DOHH2 (cell line): ENCODE measurements around the gene ASTN1.

ENCODE experiments used
- H3F3A ChIP-seq: fragments of 200-600 bp; sonication (generic), shearing (Covaris generic); 2 replicates; pipeline ENCODE4 v1.6.0; 2016; ENCODE audit warnings: antibody characterized with exemption, mild to moderate bottlenecking; ENCODE audit not compliant: control insufficient read depth, insufficient read depth
- H3K27ac ChIP-seq: fragments of 200-600 bp; sonication (generic); 2 replicates; pipeline ENCODE4 v1.5.1; 2014; ENCODE audit warnings: low read depth, mild to moderate bottlenecking, low read length, moderate library complexity
- H3K27me3 ChIP-seq: fragments of 200-600 bp; sonication (generic); 2 replicates; pipeline ENCODE4 v1.6.1; 2014; ENCODE audit warnings: mild to moderate bottlenecking, low read length, mixed read lengths; ENCODE audit not compliant: control insufficient read depth
- H3K36me3 ChIP-seq: fragments of 200-600 bp; sonication (generic); 2 replicates; pipeline ENCODE4 v1.6.1; 2014; ENCODE audit warnings: mild to moderate bottlenecking, low read length, moderate library complexity, mixed read lengths; ENCODE audit not compliant: control insufficient read depth
- H3K4me1 ChIP-seq: fragments of 200-600 bp; sonication (generic); 2 replicates; pipeline ENCODE4 v1.6.1; 2014; ENCODE audit warnings: mild to moderate bottlenecking, low read length, mixed read lengths; ENCODE audit not compliant: control insufficient read depth
- H3K4me2 ChIP-seq: fragments of 200-600 bp; sonication (generic); 2 replicates; pipeline ENCODE4 v1.6.0; 2014; ENCODE audit warnings: mild to moderate bottlenecking, low read length, moderate library complexity
- H3K4me3 ChIP-seq: fragments of 200-600 bp; sonication (generic); 2 replicates; pipeline ENCODE4 v1.5.1; 2014; ENCODE audit warnings: mild to moderate bottlenecking, low read length, mixed read lengths
- H3K79me2 ChIP-seq: fragments of 200-600 bp; sonication (generic); 2 replicates; pipeline ENCODE4 v1.6.1; 2014; ENCODE audit warnings: mild to moderate bottlenecking, low read length, mixed read lengths; ENCODE audit not compliant: control insufficient read depth
- H3K9me2 ChIP-seq: fragments of 200-600 bp; sonication (generic); replicated peaks from 2 replicates; pipeline ENCODE4 v1.6.1; 2014; ENCODE audit warnings: mild to moderate bottlenecking, low read length, mixed read lengths; ENCODE audit not compliant: control insufficient read depth
- H3K9me3 ChIP-seq: fragments of 200-600 bp; sonication (generic); 2 replicates; pipeline ENCODE4 v1.6.1; 2014; ENCODE audit warnings: antibody characterized with exemption, low read length, mixed read lengths; ENCODE audit not compliant: control insufficient read depth, insufficient read depth
- H4K20me1 ChIP-seq: fragments of 200-600 bp; sonication (generic); 2 replicates; pipeline ENCODE4 v1.6.0; 2014; ENCODE audit warnings: low read depth, mild to moderate bottlenecking, antibody characterized with exemption, low read length, moderate library complexity; ENCODE audit not compliant: control insufficient read depth, insufficient read depth
- CTCF ChIP-seq: fragments of 200-600 bp; sonication (generic); IDR thresholded peaks from one replicate; pipeline ENCODE4 v1.5.1; 2014; ENCODE audit warnings: antibody characterized with exemption, mild to moderate bottlenecking, low read depth, low read length; ENCODE audit not compliant: poor library complexity, severe bottlenecking
- EZH2phosphoT487 ChIP-seq: fragments of 200-600 bp; sonication (generic); IDR thresholded peaks from 2 replicates; pipeline ENCODE4 v1.6.1; 2017; ENCODE audit warnings: borderline replicate concordance, mild to moderate bottlenecking, antibody characterized with exemption, low read length, moderate library complexity, mixed read lengths

The ASTN1 gene

GRCh38 chr1:176950736-176951324 is 213.7 kb downstream of the ASTN1 start:
- no peaks in the 10 kb centered on the region for H3K9me2 ChIP-seq
- H3K27ac ChIP-seq = no peak overlapping the region
- no peak overlapping the region for H3K4me3 ChIP-seq
- H4K20me1 ChIP-seq = no peaks in the 10 kb centered on the region
- no peaks in the 10 kb centered on the region for H3F3A ChIP-seq
- no peaks in the 10 kb centered on the region for H3K27me3 ChIP-seq
- no peaks in the 10 kb centered on the region for H3K9me3 ChIP-seq
- H3K79me2 ChIP-seq = no peaks in the 10 kb centered on the region
- H3K36me3 ChIP-seq = no peaks in the 10 kb centered on the region
- H3K4me2 ChIP-seq = no peak overlapping the region
- no peaks in the 10 kb centered on the region for H3K4me1 ChIP-seq
- TF ChIP-seq CTCF (no peak), EZH2phosphoT487 (no peak)

GRCh38 chr1:176949033-176949662 is 215.4 kb downstream of the ASTN1 start:
- H3K4me1 ChIP-seq = no peaks in the 10 kb centered on the region
- H3K4me2 ChIP-seq = no peak overlapping the region
- no peaks in the 10 kb centered on the region for H3F3A ChIP-seq
- no peaks in the 10 kb centered on the region for H3K27me3 ChIP-seq
- H3K36me3 ChIP-seq = no peaks in the 10 kb centered on the region
- H4K20me1 ChIP-seq = no peaks in the 10 kb centered on the region
- TF ChIP-seq CTCF (peak; percentile 79), EZH2phosphoT487 (no peak)
- H3K9me3 ChIP-seq = no peaks in the 10 kb centered on the region
- H3K27ac ChIP-seq = no peak overlapping the region
- H3K4me3 ChIP-seq = no peak overlapping the region
- no peaks in the 10 kb centered on the region for H3K79me2 ChIP-seq
- H3K9me2 ChIP-seq = no peaks in the 10 kb centered on the region

GRCh38 chr1:176944606-176945005 is 219.9 kb downstream of the ASTN1 start:
- TF ChIP-seq EZH2phosphoT487 (no peak), CTCF (no peak)
- H3K4me2 ChIP-seq = no peak overlapping the region

More at GRCh38 chr1:176944606-176945005, 219.9 kb downstream of the ASTN1 start:
- H3K27ac ChIP-seq = no peak overlapping the region
- no peak overlapping the region for H3K4me3 ChIP-seq
- H3K4me1 ChIP-seq = no peaks in the 10 kb centered on the region
- H3K27me3 ChIP-seq = peaks cover 4% of the 10 kb centered on the region
- no peaks in the 10 kb centered on the region for H4K20me1 ChIP-seq
- no peaks in the 10 kb centered on the region for H3F3A ChIP-seq
- H3K79me2 ChIP-seq = no peaks in the 10 kb centered on the region
- no peaks in the 10 kb centered on the region for H3K36me3 ChIP-seq
- no peaks in the 10 kb centered on the region for H3K9me2 ChIP-seq
- no peaks in the 10 kb centered on the region for H3K9me3 ChIP-seq
